ENCODE measurements around the gene EHMT1.

The EHMT1 gene

GRCh38 chr9:137682428-137683105, 63.8 kb downstream of the EHMT1 start:
- Histone ChIP-seq H3K79me2 (ENCODE audit: low read length) (peaks cover 78% of the 10 kb centered on the region), H4K20me1 (ENCODE audit: insufficient read depth, low read length) (no peaks in the 10 kb centered on the region), H3K4me2 (ENCODE audit: low read depth, low read length) (peak overlapping the region; percentile 52), H3K4me3 (ENCODE audit: low read length) (peak overlapping the region; percentile 24; the same call in 1 of the 2 replicates), H3F3A (ENCODE audit: insufficient read depth, low read length) (peaks cover 39% of the 10 kb centered on the region), H3K27me3 (replicated peaks; ENCODE audit: insufficient read depth, low read length) (no peaks in the 10 kb centered on the region), H3K9ac (ENCODE audit: low read length) (peak overlapping the region; percentile 44), H3K9me2 (replicated peaks; ENCODE audit: insufficient read depth, low read length) (no peaks in the 10 kb centered on the region), H3K36me3 (replicated peaks; ENCODE audit: insufficient read depth, low read length) (no peaks in the 10 kb centered on the region), H3K4me1 (ENCODE audit: low read length) (peaks cover 47% of the 10 kb centered on the region), H3K27ac (ENCODE audit: low read length) (peak overlapping the region; percentile 86), H2AFZ (ENCODE audit: low read length) (no peak overlapping the region), H3K9me3 (replicated peaks; ENCODE audit: insufficient read depth, low read length) (no peaks in the 10 kb centered on the region)
- TF ChIP-seq EZH2 (optimal IDR thresholded peaks at IDR 0.05; ENCODE audit: low read depth, low read length) (no peak), EZH2phosphoT487 (IDR thresholded peaks at IDR 0.05; ENCODE audit: low read length) (no peak), CTCF (IDR thresholded peaks at IDR 0.05; ENCODE audit: low read length) (peak; percentile 33)
- DNase-seq: peak; percentile 90

GRCh38 chr9:137683262-137683864, 64.6 kb downstream of the EHMT1 start:
- peaks cover 34% of the 10 kb centered on the region for H3F3A ChIP-seq (ENCODE audit: insufficient read depth, low read length)
- DNase-seq: no peak
- H3K4me3 ChIP-seq (ENCODE audit: low read length): peak overlapping the region; percentile 24; the same call in 1 of the 2 replicates
- peak overlapping the region; percentile 52 for H3K4me2 ChIP-seq (ENCODE audit: low read depth, low read length)
- H3K27me3 ChIP-seq (replicated peaks; ENCODE audit: insufficient read depth, low read length): no peaks in the 10 kb centered on the region
- H3K36me3 ChIP-seq (replicated peaks; ENCODE audit: insufficient read depth, low read length): no peaks in the 10 kb centered on the region
- peaks cover 43% of the 10 kb centered on the region for H3K4me1 ChIP-seq (ENCODE audit: low read length)
- no peaks in the 10 kb centered on the region for H3K9me3 ChIP-seq (replicated peaks; ENCODE audit: insufficient read depth, low read length)
- H3K27ac ChIP-seq (ENCODE audit: low read length): peak overlapping the region; percentile 86
- TF ChIP-seq EZH2phosphoT487 (IDR thresholded peaks at IDR 0.05; ENCODE audit: low read length): no peak
- no peak for TF ChIP-seq CTCF (IDR thresholded peaks at IDR 0.05; ENCODE audit: low read length)
- no peak for TF ChIP-seq EZH2 (optimal IDR thresholded peaks at IDR 0.05; ENCODE audit: low read depth, low read length)
- no peaks in the 10 kb centered on the region for H3K9me2 ChIP-seq (replicated peaks; ENCODE audit: insufficient read depth, low read length)
- no peak overlapping the region for H2AFZ ChIP-seq (ENCODE audit: low read length)
- peak overlapping the region; percentile 24; the same call in 1 of the 2 replicates for H3K9ac ChIP-seq (ENCODE audit: low read length)
- H3K79me2 ChIP-seq (ENCODE audit: low read length): peaks cover 81% of the 10 kb centered on the region
- no peaks in the 10 kb centered on the region for H4K20me1 ChIP-seq (ENCODE audit: insufficient read depth, low read length)

GRCh38 chr9:137685035-137685740, 66.4 kb downstream of the EHMT1 start:
- H3F3A ChIP-seq (ENCODE audit: insufficient read depth, low read length): peaks cover 21% of the 10 kb centered on the region
- H3K27ac ChIP-seq (ENCODE audit: low read length): no peak overlapping the region
- no peaks in the 10 kb centered on the region for H3K36me3 ChIP-seq (replicated peaks; ENCODE audit: insufficient read depth, low read length)
- H3K9me3 ChIP-seq (replicated peaks; ENCODE audit: insufficient read depth, low read length): no peaks in the 10 kb centered on the region
- no peak overlapping the region for H3K4me2 ChIP-seq (ENCODE audit: low read depth, low read length)
- no peaks in the 10 kb centered on the region for H4K20me1 ChIP-seq (ENCODE audit: insufficient read depth, low read length)
- DNase-seq: no peak
- peaks cover 85% of the 10 kb centered on the region for H3K79me2 ChIP-seq (ENCODE audit: low read length)
- TF ChIP-seq EZH2phosphoT487 (IDR thresholded peaks at IDR 0.05; ENCODE audit: low read length): no peak
- TF ChIP-seq EZH2 (optimal IDR thresholded peaks at IDR 0.05; ENCODE audit: low read depth, low read length): no peak
- TF ChIP-seq CTCF (IDR thresholded peaks at IDR 0.05; ENCODE audit: low read length): no peak
- H3K9ac ChIP-seq (ENCODE audit: low read length): no peak overlapping the region
- no peak overlapping the region for H2AFZ ChIP-seq (ENCODE audit: low read length)
- H3K4me1 ChIP-seq (ENCODE audit: low read length): peaks cover 27% of the 10 kb centered on the region
- H3K4me3 ChIP-seq (ENCODE audit: low read length): no peak overlapping the region
- no peaks in the 10 kb centered on the region for H3K9me2 ChIP-seq (replicated peaks; ENCODE audit: insufficient read depth, low read length)
- no peaks in the 10 kb centered on the region for H3K27me3 ChIP-seq (replicated peaks; ENCODE audit: insufficient read depth, low read length)

Data from MM.1S (cell line).